Measurements from ENCODE around the gene CHRNA3.

Gene CHRNA3

DNA sequence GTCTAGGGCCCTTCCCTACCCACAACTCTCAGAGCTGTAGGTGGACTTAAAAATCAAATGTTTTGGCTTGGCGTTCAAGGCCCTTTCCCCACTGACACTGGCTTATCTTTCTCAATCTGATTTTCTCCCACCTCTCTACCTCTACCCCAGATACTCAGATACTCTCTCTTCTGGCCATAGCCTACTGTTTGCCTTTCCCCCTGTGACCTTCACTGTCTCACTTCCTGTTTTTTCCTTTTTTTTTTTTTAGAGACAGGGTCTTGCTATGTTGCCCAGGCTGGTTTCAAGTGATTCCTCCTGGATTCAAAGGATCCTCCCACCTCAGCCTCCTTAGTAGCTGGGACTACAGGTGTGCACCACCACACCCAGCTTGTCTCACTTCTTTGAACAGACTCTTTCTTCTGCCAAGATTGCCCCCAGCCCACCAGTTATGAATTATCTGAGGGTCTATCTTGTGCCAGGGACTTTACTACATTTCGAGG is 15.6 kb upstream of the CHRNA3 start:
- H3K27me3 ChIP-seq (ENCODE audit: control insufficient read depth, insufficient read depth, low read length), result peaks cover 5% of the 10 kb centered on the region
- no peaks in the 10 kb centered on the region for H3K36me3 ChIP-seq (ENCODE audit: control insufficient read depth, insufficient read depth, low read length)
- no peak overlapping the region for H3K4me3 ChIP-seq (ENCODE audit: low read depth, low read length)
- H3K4me1 ChIP-seq (ENCODE audit: control insufficient read depth, insufficient read depth, low read length), result no peaks in the 10 kb centered on the region
- H3K27ac ChIP-seq (ENCODE audit: low read depth, low read length), result no peak overlapping the region
- no peaks in the 10 kb centered on the region for H3K9me3 ChIP-seq (ENCODE audit: control insufficient read depth, insufficient read depth, low read length)
- H3K9ac ChIP-seq (ENCODE audit: low read depth, low read length), result no peak overlapping the region

- Histone ChIP-seq H3K4me3 (ENCODE audit: low read depth, low read length) (no peak overlapping the region), H3K4me1 (ENCODE audit: control insufficient read depth, insufficient read depth, low read length) (no peaks in the 10 kb centered on the region), H3K27me3 (ENCODE audit: control insufficient read depth, insufficient read depth, low read length) (peaks cover 4% of the 10 kb centered on the region), H3K9ac (ENCODE audit: low read depth, low read length) (no peak overlapping the region), H3K36me3 (ENCODE audit: control insufficient read depth, insufficient read depth, low read length) (no peaks in the 10 kb centered on the region), H3K9me3 (ENCODE audit: control insufficient read depth, insufficient read depth, low read length) (no peaks in the 10 kb centered on the region), H3K27ac (ENCODE audit: low read depth, low read length) (no peak overlapping the region)
Measured at GRCh38 chr15:78635346-78635745, 14.6 kb upstream of the CHRNA3 start.

GRCh38 chr15:78634210-78635145 is 13.7 kb upstream of the CHRNA3 start:
- Histone ChIP-seq H3K9me3 (ENCODE audit: control insufficient read depth, insufficient read depth, low read length) (no peaks in the 10 kb centered on the region), H3K27ac (ENCODE audit: low read depth, low read length) (no peak overlapping the region), H3K36me3 (ENCODE audit: control insufficient read depth, insufficient read depth, low read length) (no peaks in the 10 kb centered on the region), H3K27me3 (ENCODE audit: control insufficient read depth, insufficient read depth, low read length) (no peaks in the 10 kb centered on the region), H3K4me1 (ENCODE audit: control insufficient read depth, insufficient read depth, low read length) (no peaks in the 10 kb centered on the region), H3K9ac (ENCODE audit: low read depth, low read length) (no peak overlapping the region), H3K4me3 (ENCODE audit: low read depth, low read length) (no peak overlapping the region)

GRCh38 chr15:78633348-78633747 is 12.6 kb upstream of the CHRNA3 start:
- no peak overlapping the region for H3K27ac ChIP-seq (ENCODE audit: low read depth, low read length)
- H3K9ac ChIP-seq (ENCODE audit: low read depth, low read length), result no peak overlapping the region
- no peaks in the 10 kb centered on the region for H3K27me3 ChIP-seq (ENCODE audit: control insufficient read depth, insufficient read depth, low read length)
- 0 out of 2 replicates have a peak, but pooled peaks cover 2% of the 10 kb centered on the region for H3K36me3 ChIP-seq (ENCODE audit: control insufficient read depth, insufficient read depth, low read length)
- H3K4me3 ChIP-seq (ENCODE audit: low read depth, low read length), result no peak overlapping the region
- H3K4me1 ChIP-seq (ENCODE audit: control insufficient read depth, insufficient read depth, low read length), result no peaks in the 10 kb centered on the region
- H3K9me3 ChIP-seq (ENCODE audit: control insufficient read depth, insufficient read depth, low read length), result no peaks in the 10 kb centered on the region

DNA sequence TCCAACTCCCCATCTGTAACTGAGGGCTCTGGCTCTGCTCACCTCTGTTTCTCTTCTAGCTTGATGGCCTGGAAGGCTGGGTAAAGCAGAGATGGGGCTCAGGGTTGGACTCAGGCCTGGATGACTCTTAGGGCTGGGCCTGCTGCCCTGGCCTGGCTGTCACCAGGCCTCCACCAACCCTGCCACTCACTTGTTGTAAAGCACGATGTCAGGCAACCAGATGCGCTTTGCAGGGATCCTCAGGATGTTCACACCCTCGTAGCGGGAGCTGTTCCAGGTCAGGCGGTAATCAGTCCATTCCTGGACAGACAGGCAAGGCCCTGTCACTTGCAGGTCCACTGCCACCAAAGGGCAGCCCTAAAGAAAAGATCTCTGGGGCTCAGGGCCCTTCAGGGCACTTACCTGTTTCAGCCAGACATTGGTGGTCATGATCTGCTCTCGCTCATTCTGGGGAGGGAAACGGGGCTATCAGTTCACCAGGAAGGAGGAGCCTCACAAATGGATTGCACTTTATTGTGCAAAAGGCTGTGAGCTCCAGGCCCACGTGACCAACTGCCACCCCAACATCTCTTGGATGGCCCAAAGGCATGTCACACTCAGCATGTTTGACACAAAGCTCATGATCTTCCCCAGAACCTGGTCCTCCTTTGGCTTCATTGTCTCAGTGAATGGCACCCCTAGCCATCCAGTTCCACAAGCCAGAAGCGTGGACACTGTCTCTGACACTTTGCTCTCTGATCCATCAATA is 10.3 kb upstream of the CHRNA3 start:
- no peaks in the 10 kb centered on the region for H3K27me3 ChIP-seq (ENCODE audit: control insufficient read depth, insufficient read depth, low read length)
- 0 out of 2 replicates have a peak, but pooled peaks cover 2% of the 10 kb centered on the region for H3K36me3 ChIP-seq (ENCODE audit: control insufficient read depth, insufficient read depth, low read length)
- no peaks in the 10 kb centered on the region for H3K4me1 ChIP-seq (ENCODE audit: control insufficient read depth, insufficient read depth, low read length)
- H3K9ac ChIP-seq (ENCODE audit: low read depth, low read length), result no peak overlapping the region
- no peak overlapping the region for H3K4me3 ChIP-seq (ENCODE audit: low read depth, low read length)
- no peaks in the 10 kb centered on the region for H3K9me3 ChIP-seq (ENCODE audit: control insufficient read depth, insufficient read depth, low read length)
- no peak overlapping the region for H3K27ac ChIP-seq (ENCODE audit: low read depth, low read length)

- Histone ChIP-seq H3K36me3 (ENCODE audit: control insufficient read depth, insufficient read depth, low read length) (0 out of 2 replicates have a peak, but pooled peaks cover 2% of the 10 kb centered on the region), H3K9me3 (ENCODE audit: control insufficient read depth, insufficient read depth, low read length) (no peaks in the 10 kb centered on the region), H3K9ac (ENCODE audit: low read depth, low read length) (no peak overlapping the region), H3K4me1 (ENCODE audit: control insufficient read depth, insufficient read depth, low read length) (no peaks in the 10 kb centered on the region), H3K27me3 (ENCODE audit: control insufficient read depth, insufficient read depth, low read length) (no peaks in the 10 kb centered on the region), H3K4me3 (ENCODE audit: low read depth, low read length) (no peak overlapping the region), H3K27ac (ENCODE audit: low read depth, low read length) (no peak overlapping the region)
Measured at GRCh38 chr15:78629716-78630065, 8.9 kb upstream of the CHRNA3 start.

- no peaks in the 10 kb centered on the region for H3K27me3 ChIP-seq (ENCODE audit: control insufficient read depth, insufficient read depth, low read length)
- H3K27ac ChIP-seq (ENCODE audit: low read depth, low read length), result no peak overlapping the region
- H3K4me1 ChIP-seq (ENCODE audit: control insufficient read depth, insufficient read depth, low read length), result no peaks in the 10 kb centered on the region
- 0 out of 2 replicates have a peak, but pooled peaks cover 2% of the 10 kb centered on the region for H3K36me3 ChIP-seq (ENCODE audit: control insufficient read depth, insufficient read depth, low read length)
- no peak overlapping the region for H3K4me3 ChIP-seq (ENCODE audit: low read depth, low read length)
- no peak overlapping the region for H3K9ac ChIP-seq (ENCODE audit: low read depth, low read length)
- no peaks in the 10 kb centered on the region for H3K9me3 ChIP-seq (ENCODE audit: control insufficient read depth, insufficient read depth, low read length)
Measured at GRCh38 chr15:78629031-78629715, 8.4 kb upstream of the CHRNA3 start.

GRCh38 chr15:78628227-78628626 is 7.4 kb upstream of the CHRNA3 start:
- H3K36me3 ChIP-seq (ENCODE audit: control insufficient read depth, insufficient read depth, low read length), result 0 out of 2 replicates have a peak, but pooled peaks cover 2% of the 10 kb centered on the region
- H3K27me3 ChIP-seq (ENCODE audit: control insufficient read depth, insufficient read depth, low read length), result no peaks in the 10 kb centered on the region
- H3K27ac ChIP-seq (ENCODE audit: low read depth, low read length), result no peak overlapping the region

DNA sequence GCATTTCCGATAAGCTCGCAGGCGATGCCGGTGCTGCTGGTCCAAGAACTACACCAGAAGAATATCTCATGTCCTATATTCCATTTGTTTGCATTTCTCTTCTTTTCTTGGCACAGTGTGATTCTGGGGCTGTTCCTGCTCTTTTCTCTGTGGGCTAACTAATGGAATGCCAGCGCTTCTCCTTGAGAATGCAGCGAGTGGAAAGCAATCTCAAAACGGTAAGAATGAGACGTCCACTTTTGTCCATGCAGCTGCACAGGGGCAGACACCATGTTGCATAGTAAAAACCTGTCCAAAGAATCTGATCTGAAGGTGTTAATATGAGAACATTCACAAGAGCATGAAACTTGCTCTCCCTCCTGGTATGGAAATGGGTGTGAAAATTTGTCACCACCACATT is 6.6 kb upstream of the CHRNA3 start:
- Histone ChIP-seq H3K27ac (ENCODE audit: low read depth, low read length) (no peak overlapping the region), H3K27me3 (ENCODE audit: control insufficient read depth, insufficient read depth, low read length) (peaks cover 5% of the 10 kb centered on the region), H3K4me3 (ENCODE audit: low read depth, low read length) (no peak overlapping the region), H3K4me1 (ENCODE audit: control insufficient read depth, insufficient read depth, low read length) (no peaks in the 10 kb centered on the region), H3K9me3 (ENCODE audit: control insufficient read depth, insufficient read depth, low read length) (no peaks in the 10 kb centered on the region), H3K9ac (ENCODE audit: low read depth, low read length) (no peak overlapping the region), H3K36me3 (ENCODE audit: control insufficient read depth, insufficient read depth, low read length) (0 out of 2 replicates have a peak, but pooled peaks cover 2% of the 10 kb centered on the region)

More at GRCh38 chr15:78628227-78628626, 7.4 kb upstream of the CHRNA3 start:
- no peak overlapping the region for H3K9ac ChIP-seq (ENCODE audit: low read depth, low read length)
- H3K4me3 ChIP-seq (ENCODE audit: low read depth, low read length), result no peak overlapping the region
- no peaks in the 10 kb centered on the region for H3K4me1 ChIP-seq (ENCODE audit: control insufficient read depth, insufficient read depth, low read length)
- H3K9me3 ChIP-seq (ENCODE audit: control insufficient read depth, insufficient read depth, low read length), result no peaks in the 10 kb centered on the region

- Histone ChIP-seq H3K36me3 (ENCODE audit: control insufficient read depth, insufficient read depth, low read length) (0 out of 2 replicates have a peak, but pooled peaks cover 2% of the 10 kb centered on the region), H3K9me3 (ENCODE audit: control insufficient read depth, insufficient read depth, low read length) (no peaks in the 10 kb centered on the region), H3K4me1 (ENCODE audit: control insufficient read depth, insufficient read depth, low read length) (no peaks in the 10 kb centered on the region), H3K9ac (ENCODE audit: low read depth, low read length) (no peak overlapping the region), H3K27ac (ENCODE audit: low read depth, low read length) (no peak overlapping the region), H3K27me3 (ENCODE audit: control insufficient read depth, insufficient read depth, low read length) (peaks cover 13% of the 10 kb centered on the region), H3K4me3 (ENCODE audit: low read depth, low read length) (no peak overlapping the region)
Measured at GRCh38 chr15:78626381-78626995, 5.7 kb upstream of the CHRNA3 start.

All from HUES48 (cell line).